DND-41 (cell line): Measurements from ENCODE around the gene PGAP2.

Experiments used
- EZH2 ChIP-seq: IDR thresholded peaks from 3 replicates; pipeline ENCODE4 v1.6.1; 2012; ENCODE audit warnings: borderline replicate concordance, low read depth, mild to moderate bottlenecking, moderate library complexity, low read length, inconsistent platforms; ENCODE audit not compliant: severe bottlenecking
- TF ChIP-seq, protein P1 (sequence below): IDR thresholded peaks from 2 replicates; pipeline ENCODE4 v1.5.1; 2012; ENCODE audit warnings: borderline replicate concordance, low read length, moderate library complexity, mild to moderate bottlenecking; ENCODE audit not compliant: poor library complexity, severe bottlenecking; ENCODE audit errors: extremely low read depth

DNA sequence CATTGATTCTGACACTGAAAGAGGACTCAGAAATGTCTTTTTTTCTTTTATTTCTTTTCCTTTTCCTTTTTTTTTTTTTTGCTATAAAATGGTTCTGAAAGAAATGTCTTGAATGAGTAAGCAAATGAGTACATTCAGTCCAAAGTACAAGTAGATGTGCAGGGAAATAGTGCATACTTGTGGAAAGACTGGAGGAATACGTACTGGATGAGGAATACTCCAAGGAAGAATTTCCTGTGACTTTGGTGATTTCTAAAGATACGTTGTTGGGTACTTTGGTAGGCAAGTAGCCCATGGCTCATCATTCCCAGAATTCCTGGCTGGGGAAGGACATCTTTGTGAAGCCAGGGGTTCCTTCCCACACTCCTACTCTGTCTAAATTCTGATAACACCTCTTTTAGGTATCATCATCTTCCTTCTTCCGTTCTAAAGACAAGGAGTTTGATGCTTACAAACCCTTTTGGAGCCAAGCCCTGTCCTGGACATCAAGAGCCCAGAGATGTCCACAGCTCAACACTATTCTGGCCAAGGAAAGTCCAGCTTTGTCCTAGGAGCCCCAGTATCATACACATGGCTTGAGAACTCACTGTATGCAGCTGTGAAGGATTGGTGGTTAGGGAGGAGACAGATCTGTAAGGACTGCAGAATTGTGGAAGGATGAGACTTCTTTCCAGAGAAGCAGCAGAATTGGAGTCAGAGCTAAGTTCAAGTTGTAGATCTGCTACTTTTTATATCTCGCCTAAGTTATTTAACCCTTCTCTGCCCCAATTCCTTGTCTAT lies 6.2 kb upstream of the PGAP2 start:
- TF ChIP-seq EZH2, result no peak
- TF ChIP-seq, protein P1, sequence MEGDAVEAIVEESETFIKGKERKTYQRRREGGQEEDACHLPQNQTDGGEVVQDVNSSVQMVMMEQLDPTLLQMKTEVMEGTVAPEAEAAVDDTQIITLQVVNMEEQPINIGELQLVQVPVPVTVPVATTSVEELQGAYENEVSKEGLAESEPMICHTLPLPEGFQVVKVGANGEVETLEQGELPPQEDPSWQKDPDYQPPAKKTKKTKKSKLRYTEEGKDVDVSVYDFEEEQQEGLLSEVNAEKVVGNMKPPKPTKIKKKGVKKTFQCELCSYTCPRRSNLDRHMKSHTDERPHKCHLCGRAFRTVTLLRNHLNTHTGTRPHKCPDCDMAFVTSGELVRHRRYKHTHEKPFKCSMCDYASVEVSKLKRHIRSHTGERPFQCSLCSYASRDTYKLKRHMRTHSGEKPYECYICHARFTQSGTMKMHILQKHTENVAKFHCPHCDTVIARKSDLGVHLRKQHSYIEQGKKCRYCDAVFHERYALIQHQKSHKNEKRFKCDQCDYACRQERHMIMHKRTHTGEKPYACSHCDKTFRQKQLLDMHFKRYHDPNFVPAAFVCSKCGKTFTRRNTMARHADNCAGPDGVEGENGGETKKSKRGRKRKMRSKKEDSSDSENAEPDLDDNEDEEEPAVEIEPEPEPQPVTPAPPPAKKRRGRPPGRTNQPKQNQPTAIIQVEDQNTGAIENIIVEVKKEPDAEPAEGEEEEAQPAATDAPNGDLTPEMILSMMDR, result no peak
